ENCODE measurements around the gene FBXW7. TPM values are rescaled to one million over a fixed set of nuclear protein-coding genes. Genes with fewer than 3 reads are reported as not detected.

FBXW7 gene
- total RNA-seq, 4 donors from 2014 or later: 106 to 363 (median 138) TPM

DNA sequence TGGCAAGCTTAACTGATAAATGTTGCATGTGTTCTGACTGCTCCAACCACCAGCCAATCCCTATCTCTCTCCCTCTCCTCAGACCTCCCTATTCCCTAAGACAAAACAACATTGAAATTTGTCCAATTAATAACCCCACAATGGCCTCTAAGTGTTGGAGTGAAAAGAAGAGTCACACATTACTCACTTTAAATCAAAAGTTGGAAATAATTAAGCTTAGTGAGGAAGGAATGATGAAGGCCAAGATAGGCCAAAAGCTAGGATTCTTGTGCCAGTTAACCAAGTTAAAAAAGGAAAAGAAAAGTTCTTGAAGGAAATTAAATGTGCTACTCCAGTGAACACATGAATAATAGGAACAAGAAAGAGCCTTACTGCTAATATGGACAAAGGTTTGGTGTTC, 55.6 kb downstream of the FBXW7 start:
- no peak overlapping the region for H3K27ac ChIP-seq
- no peak for DNase-seq (ENCODE audit: low spot score in 2 of 2)
- no peaks in the 10 kb centered on the region for H3K9me3 ChIP-seq
- no peaks in the 10 kb centered on the region for H3K27me3 ChIP-seq
- H3K36me3 ChIP-seq: no peaks in the 10 kb centered on the region
- no peak for TF ChIP-seq POLR2AphosphoS5 (IDR thresholded peaks at IDR 0.05)
- no peak for TF ChIP-seq POLR2A (IDR thresholded peaks at IDR 0.05)
- no peak for TF ChIP-seq EP300 (IDR thresholded peaks at IDR 0.05)
- TF ChIP-seq, protein P1, sequence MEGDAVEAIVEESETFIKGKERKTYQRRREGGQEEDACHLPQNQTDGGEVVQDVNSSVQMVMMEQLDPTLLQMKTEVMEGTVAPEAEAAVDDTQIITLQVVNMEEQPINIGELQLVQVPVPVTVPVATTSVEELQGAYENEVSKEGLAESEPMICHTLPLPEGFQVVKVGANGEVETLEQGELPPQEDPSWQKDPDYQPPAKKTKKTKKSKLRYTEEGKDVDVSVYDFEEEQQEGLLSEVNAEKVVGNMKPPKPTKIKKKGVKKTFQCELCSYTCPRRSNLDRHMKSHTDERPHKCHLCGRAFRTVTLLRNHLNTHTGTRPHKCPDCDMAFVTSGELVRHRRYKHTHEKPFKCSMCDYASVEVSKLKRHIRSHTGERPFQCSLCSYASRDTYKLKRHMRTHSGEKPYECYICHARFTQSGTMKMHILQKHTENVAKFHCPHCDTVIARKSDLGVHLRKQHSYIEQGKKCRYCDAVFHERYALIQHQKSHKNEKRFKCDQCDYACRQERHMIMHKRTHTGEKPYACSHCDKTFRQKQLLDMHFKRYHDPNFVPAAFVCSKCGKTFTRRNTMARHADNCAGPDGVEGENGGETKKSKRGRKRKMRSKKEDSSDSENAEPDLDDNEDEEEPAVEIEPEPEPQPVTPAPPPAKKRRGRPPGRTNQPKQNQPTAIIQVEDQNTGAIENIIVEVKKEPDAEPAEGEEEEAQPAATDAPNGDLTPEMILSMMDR (IDR thresholded peaks at IDR 0.05): no peak
- H3K4me1 ChIP-seq: peaks cover 3% of the 10 kb centered on the region
- H3K4me3 ChIP-seq: no peak overlapping the region

DNA sequence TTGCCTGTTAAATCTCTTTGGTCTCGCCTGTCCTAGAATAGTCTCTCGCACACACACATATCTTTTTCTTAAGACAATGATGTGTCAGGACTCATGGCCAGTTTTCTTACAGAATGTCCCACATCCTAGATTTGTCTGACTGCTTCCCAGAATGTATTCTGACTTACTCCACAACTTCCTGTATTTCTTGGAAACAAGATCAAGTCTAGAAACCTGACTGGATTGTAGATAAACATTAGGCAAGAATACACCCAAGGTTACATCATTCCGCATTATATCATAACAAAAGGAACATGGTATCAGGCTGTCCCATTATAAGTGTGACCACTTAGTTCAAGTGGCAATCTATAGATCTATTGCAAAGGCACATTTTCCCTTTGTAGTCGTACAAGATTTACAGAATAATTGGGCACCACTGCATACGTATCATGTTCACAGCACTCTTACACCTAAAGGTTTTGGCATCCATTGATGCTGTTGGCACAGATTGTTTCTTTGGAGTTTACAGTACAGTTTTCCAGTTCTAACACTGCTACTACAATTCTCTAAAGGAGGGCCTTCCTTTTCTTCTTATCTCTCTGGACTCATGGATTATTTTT, 56.4 kb downstream of the FBXW7 start:
- 84% methylated on average over 5 of the region's 5 CpGs for WGBS
- Histone ChIP-seq H3K36me3 (no peaks in the 10 kb centered on the region), H3K4me3 (no peak overlapping the region), H3K9me3 (no peaks in the 10 kb centered on the region), H3K27me3 (no peaks in the 10 kb centered on the region), H3K4me1 (peaks cover 3% of the 10 kb centered on the region), H3K27ac (no peak overlapping the region)
- DNase-seq (ENCODE audit: low spot score in 2 of 2): no peak
- no peak for TF ChIP-seq POLR2A (IDR thresholded peaks at IDR 0.05)
- no peak for TF ChIP-seq EP300 (IDR thresholded peaks at IDR 0.05)
- TF ChIP-seq POLR2AphosphoS5 (IDR thresholded peaks at IDR 0.05): no peak
- TF ChIP-seq, protein P1 (IDR thresholded peaks at IDR 0.05): no peak

DNA sequence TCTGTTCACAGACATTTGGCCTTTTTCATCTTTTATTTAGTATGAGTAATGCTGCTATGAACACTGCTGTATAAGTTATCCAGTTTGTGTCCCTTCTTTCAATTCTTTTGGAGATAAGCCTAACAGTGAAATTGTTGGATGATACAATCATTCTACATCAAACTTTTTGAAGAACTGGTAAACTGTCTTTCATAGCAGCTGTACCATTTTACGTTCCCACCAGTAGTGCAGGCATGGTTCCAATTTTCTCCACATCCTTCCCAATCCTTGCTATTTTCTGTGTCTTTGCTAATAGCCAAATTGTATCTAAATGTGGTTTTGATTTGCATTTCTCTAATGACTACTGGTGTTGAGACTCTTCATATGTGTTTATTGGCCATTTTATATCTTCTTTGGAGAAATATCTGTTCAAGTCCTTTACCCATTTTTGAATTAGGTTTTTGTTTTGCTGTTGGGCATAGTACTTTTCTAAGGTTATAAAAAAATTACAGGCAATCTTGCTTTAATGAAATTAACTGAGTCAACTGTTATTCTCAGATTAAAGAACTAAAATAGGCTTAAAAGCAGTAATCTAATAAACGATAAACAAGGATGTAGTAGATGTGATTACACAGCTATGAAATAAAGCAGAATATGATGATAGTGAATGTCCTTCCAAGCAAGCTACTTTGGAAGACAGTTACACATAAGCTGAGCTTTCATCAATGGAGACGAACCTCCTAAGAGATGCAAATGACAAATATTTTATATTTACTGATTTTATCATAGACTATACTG, 57.2 kb downstream of the FBXW7 start:
- whole genome bisulfite sequencing: 82% methylated on average over 3 of the region's 3 CpGs
- Histone ChIP-seq H3K9me3 (no peaks in the 10 kb centered on the region), H3K4me3 (no peak overlapping the region), H3K36me3 (no peaks in the 10 kb centered on the region), H3K27me3 (no peaks in the 10 kb centered on the region), H3K27ac (no peak overlapping the region), H3K4me1 (peaks cover 3% of the 10 kb centered on the region)
- no peak for DNase-seq (ENCODE audit: low spot score in 2 of 2)
- TF ChIP-seq, protein P1 (IDR thresholded peaks at IDR 0.05): no peak
- TF ChIP-seq POLR2AphosphoS5 (IDR thresholded peaks at IDR 0.05) (no peak), POLR2A (IDR thresholded peaks at IDR 0.05) (no peak), EP300 (IDR thresholded peaks at IDR 0.05) (no peak)

DNA sequence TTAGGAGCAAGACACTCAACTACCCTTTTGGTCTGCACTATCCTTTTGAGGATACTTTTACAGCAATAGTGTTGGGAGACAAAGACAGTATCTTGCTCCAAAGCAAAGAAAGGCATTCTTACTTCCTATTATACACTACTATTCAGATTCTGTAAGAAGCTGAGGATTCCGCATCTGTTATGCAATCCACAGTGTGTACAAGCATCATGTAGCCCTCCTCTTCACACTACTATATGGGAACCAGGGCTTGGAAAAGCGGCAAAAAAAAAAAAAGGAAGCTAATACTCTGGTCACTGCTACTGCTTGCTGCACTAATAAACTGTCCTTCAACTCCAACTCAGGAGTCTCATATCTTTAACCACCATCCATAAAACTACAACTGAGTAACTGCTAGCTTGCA, 59.1 kb downstream of the FBXW7 start:
- WGBS: 91% methylated on average over 2 of the region's 2 CpGs
- H3K4me1 ChIP-seq: peaks cover 3% of the 10 kb centered on the region
- TF ChIP-seq EP300 (IDR thresholded peaks at IDR 0.05): no peak
- no peak for TF ChIP-seq POLR2AphosphoS5 (IDR thresholded peaks at IDR 0.05)
- TF ChIP-seq, protein P1 (IDR thresholded peaks at IDR 0.05): no peak
- no peak for TF ChIP-seq POLR2A (IDR thresholded peaks at IDR 0.05)
- no peaks in the 10 kb centered on the region for H3K9me3 ChIP-seq
- H3K36me3 ChIP-seq: no peaks in the 10 kb centered on the region
- DNase-seq (ENCODE audit: low spot score in 2 of 2): no peak
- H3K4me3 ChIP-seq: no peak overlapping the region
- no peak overlapping the region for H3K27ac ChIP-seq
- no peaks in the 10 kb centered on the region for H3K27me3 ChIP-seq

DNA sequence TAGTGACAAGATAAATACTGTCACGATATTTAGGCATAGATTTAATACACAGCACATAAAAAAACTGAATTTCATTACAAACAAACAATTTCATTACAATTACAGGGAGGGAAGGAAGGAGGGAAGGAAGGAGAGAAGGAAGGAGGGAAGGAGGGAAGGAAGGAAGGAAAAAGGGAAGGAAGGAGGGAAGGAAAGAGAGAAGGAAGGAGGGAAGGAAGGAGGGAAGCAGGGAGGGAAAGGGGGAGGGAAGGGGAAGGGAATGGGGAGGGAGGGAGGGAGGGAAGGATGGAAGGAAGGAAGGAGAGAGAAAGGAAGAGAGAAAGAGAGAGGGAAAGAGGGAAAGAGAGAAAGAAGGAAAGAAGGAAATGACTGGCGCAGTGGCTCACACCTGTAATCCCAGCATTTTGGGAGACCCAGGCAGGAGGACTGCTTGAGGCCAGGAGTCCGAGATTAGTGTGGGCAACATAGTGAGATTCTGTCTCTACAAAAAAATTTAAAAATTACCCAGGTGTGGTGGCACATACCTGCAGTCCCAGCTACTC, 64.6 kb downstream of the FBXW7 start:
- Histone ChIP-seq H3K4me1 (no peaks in the 10 kb centered on the region), H3K27ac (no peak overlapping the region), H3K27me3 (no peaks in the 10 kb centered on the region), H3K9me3 (no peaks in the 10 kb centered on the region), H3K36me3 (no peaks in the 10 kb centered on the region), H3K4me3 (no peak overlapping the region)
- TF ChIP-seq POLR2AphosphoS5 (IDR thresholded peaks at IDR 0.05): no peak
- TF ChIP-seq, protein P1 (IDR thresholded peaks at IDR 0.05): no peak
- TF ChIP-seq POLR2A (IDR thresholded peaks at IDR 0.05): no peak
- TF ChIP-seq EP300 (IDR thresholded peaks at IDR 0.05): no peak
- DNase-seq (ENCODE audit: low spot score in 2 of 2): no peak
- 95% methylated on average over 3 of the region's 3 CpGs for WGBS
